Measurements from ENCODE around the gene TEC.

- TF ChIP-seq POLR2AphosphoS5 (IDR thresholded peaks at IDR 0.05) (no peak), CTCF (IDR thresholded peaks at IDR 0.05) (no peak), POLR2A (IDR thresholded peaks at IDR 0.05) (no peak)
Observed at GRCh38 chr4:48193921-48194468, 75.6 kb downstream of the TEC start.
